Measurements from ENCODE around the gene ABRAXAS1. TPM values are rescaled to one million over a fixed set of nuclear protein-coding genes. Genes with fewer than 3 reads are reported as not detected.
A peak's percentile ranks its signal among the peaks of the same experiment; 100 is the strongest.

ABRAXAS1 gene
- total RNA-seq, 2 experiments from 2014 or later = 17.3 to 18.7 TPM

DNA sequence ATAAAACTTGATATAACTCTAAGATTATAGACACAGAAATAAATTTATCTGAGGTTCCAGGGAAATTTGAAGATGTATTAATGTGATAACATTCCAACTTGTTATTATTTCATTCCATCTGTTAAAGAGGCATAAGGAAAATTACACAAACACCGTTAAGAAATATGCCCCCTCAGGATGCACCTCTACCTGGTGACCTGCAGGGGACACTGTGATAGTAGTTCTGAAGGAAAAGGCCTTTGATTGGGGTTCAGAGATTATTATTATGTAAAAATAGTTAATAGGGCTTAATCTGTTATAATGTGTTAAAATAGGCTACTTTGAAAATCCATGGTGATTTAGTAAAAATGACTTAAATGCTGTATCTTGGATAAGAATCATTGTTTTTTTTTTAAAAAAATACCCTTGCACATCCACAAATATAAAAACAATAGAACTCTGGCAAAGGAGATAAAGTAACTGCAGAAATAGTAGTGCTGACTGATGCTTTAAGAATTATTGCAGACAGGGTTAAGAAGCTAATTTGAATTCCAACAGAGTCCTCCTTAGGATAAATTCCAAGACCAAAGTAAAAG lies 6.1 kb upstream of the ABRAXAS1 start:
- ChIA-PET POLR2A (interaction anchor here (0.5 kb wide), 1 partner anchor 207 kb away, joined by 3 read pairs; the partner anchor contains the start of gene COQ2), CTCF (interaction anchor here (0.7 to 1.0 kb wide), 2 partner anchors 66 to 138 kb away, joined by 3 read pairs; no protein-coding TSS in a partner anchor)
- Mint-ChIP-seq H3K9me3 (no peaks in the 10 kb centered on the region), H3K36me3 (ENCODE audit: low read depth) (no peaks in the 10 kb centered on the region), H3K27me3 (peaks cover 2% of the 10 kb centered on the region), H3K4me1 (peaks cover 12% of the 10 kb centered on the region), H3K27ac (no peak overlapping the region), H3K4me3 (no peak overlapping the region)
- peak; percentile 33 for DNase-seq

DNA sequence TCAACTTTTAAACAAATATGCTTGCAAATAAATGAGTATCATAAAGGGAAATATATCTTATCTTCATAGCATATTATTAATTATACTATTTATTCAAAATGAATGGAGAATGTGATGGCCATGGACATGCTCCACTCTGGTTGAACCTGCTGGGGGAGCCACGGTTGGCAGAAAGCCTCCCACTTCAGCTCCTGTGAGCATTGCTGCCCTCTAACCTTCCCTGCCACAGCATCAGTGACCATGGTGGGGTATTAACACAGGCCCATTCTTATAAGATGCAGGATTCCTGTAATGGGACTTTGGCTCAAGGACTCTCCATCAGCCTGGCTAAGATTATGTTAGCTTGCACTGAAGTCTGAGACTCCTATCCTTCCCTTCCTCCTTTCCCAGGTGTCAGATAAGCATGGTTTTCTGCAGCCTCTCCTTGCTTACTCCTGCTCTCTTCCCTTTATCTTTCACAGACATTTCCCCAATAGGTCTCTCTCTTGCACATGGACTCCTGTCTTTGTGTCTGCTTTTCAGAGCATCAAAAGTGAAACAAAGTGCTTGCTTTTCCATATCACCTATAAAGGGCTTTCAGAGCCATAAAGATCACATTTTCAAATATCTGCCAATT lies 4.9 kb upstream of the ABRAXAS1 start:
- Mint-ChIP-seq H3K36me3 (ENCODE audit: low read depth) (no peaks in the 10 kb centered on the region), H3K4me3 (no peak overlapping the region), H3K4me1 (peaks cover 16% of the 10 kb centered on the region), H3K9me3 (no peaks in the 10 kb centered on the region), H3K27me3 (peaks cover 2% of the 10 kb centered on the region), H3K27ac (no peak overlapping the region)
- ChIA-PET CTCF (interaction anchor here (1.1 kb wide), 1 partner anchor 11 kb away, joined by 4 read pairs; no protein-coding TSS in a partner anchor), POLR2A (no interaction called here)
- DNase-seq = no peak

DNA sequence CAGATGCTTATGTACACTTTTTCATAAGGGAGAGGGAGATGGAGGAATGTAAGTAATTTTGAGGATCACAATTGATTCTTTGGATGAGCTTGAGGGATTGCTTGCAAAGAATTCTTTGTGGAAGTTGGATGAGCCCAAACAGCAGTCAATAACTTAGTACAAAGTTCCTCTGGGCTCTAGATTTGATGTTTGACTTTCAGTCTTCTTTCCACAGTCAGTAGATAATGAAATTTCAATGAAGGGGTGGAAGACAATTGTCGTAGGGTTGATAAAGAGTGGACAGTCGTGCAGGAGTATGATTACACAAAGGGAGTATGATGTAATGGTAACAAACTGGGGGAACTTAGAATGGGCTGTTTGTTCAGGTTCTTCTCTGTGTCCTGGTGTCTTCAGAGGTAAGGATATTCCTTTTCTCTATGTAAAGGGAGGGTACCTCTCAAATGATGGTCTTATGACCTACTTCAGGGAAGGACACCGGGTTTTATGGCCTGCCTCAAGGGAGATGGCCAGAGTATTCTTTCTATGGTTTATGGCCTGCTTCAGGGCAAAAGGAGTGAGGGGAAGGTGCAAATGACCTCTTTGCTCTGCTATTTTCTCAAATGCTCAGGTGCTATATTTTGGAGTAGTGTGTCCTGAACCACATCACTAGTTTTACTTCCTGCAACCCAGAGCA lies 1.7 kb upstream of the ABRAXAS1 start:
- no peak overlapping the region for H3K27ac Mint-ChIP-seq
- CTCF ChIA-PET = interaction anchor here (0.6 to 1.6 kb wide), 2 partner anchors 14 to 18 kb away, joined by 3 to 4 read pairs; no protein-coding TSS in a partner anchor
- POLR2A ChIA-PET = no interaction called here
- H3K27me3 Mint-ChIP-seq = peaks cover 2% of the 10 kb centered on the region
- no peak overlapping the region for H3K4me3 Mint-ChIP-seq
- H3K36me3 Mint-ChIP-seq (ENCODE audit: low read depth) = no peaks in the 10 kb centered on the region
- DNase-seq = no peak
- peaks cover 30% of the 10 kb centered on the region for H3K4me1 Mint-ChIP-seq
- no peaks in the 10 kb centered on the region for H3K9me3 Mint-ChIP-seq

DNA sequence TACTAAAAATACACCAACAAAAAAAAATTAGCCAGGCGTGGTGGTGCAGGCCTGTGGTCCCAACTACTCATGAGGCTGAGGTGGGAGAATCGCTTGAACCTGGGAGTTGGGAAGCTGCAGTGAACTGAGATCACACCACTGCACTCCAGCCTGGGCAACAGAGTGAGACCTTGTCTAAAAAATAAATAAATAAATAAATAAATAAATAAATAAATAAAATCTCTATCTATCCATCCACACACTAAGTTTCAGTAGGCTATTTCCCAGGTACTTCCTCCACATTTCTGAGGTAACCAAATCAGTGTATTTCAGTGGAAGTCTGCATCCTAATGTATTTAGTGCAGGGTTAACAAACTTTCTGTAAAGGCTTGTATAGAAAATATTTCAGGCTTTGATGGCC lies 10.9 kb downstream of the ABRAXAS1 start:
- H3K36me3 Mint-ChIP-seq (ENCODE audit: low read depth) = peaks cover 15% of the 10 kb centered on the region
- no peaks in the 10 kb centered on the region for H3K27me3 Mint-ChIP-seq
- DNase-seq = no peak
- H3K4me1 Mint-ChIP-seq = peaks cover 4% of the 10 kb centered on the region
- CTCF ChIA-PET = interaction anchor here (0.7 kb wide), 1 partner anchor 319 kb away, joined by 3 read pairs; no protein-coding TSS in a partner anchor
- POLR2A ChIA-PET = no interaction called here
- H3K4me3 Mint-ChIP-seq = no peak overlapping the region
- no peak overlapping the region for H3K27ac Mint-ChIP-seq
- H3K9me3 Mint-ChIP-seq = no peaks in the 10 kb centered on the region

DNA sequence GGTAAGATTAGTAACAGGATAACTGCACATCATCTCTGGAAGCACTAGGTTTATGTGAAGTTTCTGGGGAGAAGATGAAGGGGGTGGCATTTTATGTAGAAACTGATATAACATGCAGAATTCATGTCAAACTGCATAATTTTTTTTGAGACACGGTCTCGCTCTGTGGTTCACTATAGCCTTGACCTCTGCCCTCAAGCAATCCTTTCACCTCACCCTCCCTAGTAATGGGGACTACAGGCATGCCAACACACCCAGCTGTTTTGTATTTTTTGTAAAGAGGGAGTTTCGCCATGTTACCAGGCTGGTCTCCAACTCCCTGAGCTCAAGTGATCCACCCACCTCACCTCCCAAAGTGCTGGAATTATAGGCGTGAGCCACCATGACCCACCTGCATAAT lies 11.5 kb downstream of the ABRAXAS1 start:
- Mint-ChIP-seq H3K9me3 (no peaks in the 10 kb centered on the region), H3K4me3 (no peak overlapping the region), H3K36me3 (ENCODE audit: low read depth) (peaks cover 16% of the 10 kb centered on the region), H3K4me1 (peaks cover 4% of the 10 kb centered on the region), H3K27ac (no peak overlapping the region), H3K27me3 (no peaks in the 10 kb centered on the region)
- CTCF ChIA-PET = no interaction called here
- no peak for DNase-seq
- POLR2A ChIA-PET = no interaction called here

DNA sequence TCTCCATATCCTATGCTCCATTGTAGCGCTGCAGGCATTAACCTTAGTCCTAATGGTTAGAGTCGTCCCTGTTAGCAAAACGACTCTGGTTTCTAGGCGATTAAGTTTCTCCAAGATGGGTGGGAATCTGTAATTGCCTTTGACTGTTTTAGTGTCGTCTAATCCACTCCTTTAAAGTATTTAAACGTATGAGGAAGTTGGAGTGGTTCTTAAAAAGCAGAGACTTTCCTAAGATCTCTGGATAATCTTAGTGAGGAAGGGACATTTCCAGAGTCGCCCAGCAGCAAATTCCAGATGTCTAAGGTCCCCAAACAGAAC lies 28.8 kb downstream of the ABRAXAS1 start:
- Mint-ChIP-seq H3K9me3 (no peaks in the 10 kb centered on the region), H3K27ac (peak overlapping the region; percentile 100), H3K4me3 (peak overlapping the region; percentile 100), H3K27me3 (no peaks in the 10 kb centered on the region), H3K4me1 (peaks cover 44% of the 10 kb centered on the region), H3K36me3 (ENCODE audit: low read depth) (peaks cover 51% of the 10 kb centered on the region)
- DNase-seq = no peak
- CTCF ChIA-PET = no interaction called here
- POLR2A ChIA-PET = no interaction called here

DNA sequence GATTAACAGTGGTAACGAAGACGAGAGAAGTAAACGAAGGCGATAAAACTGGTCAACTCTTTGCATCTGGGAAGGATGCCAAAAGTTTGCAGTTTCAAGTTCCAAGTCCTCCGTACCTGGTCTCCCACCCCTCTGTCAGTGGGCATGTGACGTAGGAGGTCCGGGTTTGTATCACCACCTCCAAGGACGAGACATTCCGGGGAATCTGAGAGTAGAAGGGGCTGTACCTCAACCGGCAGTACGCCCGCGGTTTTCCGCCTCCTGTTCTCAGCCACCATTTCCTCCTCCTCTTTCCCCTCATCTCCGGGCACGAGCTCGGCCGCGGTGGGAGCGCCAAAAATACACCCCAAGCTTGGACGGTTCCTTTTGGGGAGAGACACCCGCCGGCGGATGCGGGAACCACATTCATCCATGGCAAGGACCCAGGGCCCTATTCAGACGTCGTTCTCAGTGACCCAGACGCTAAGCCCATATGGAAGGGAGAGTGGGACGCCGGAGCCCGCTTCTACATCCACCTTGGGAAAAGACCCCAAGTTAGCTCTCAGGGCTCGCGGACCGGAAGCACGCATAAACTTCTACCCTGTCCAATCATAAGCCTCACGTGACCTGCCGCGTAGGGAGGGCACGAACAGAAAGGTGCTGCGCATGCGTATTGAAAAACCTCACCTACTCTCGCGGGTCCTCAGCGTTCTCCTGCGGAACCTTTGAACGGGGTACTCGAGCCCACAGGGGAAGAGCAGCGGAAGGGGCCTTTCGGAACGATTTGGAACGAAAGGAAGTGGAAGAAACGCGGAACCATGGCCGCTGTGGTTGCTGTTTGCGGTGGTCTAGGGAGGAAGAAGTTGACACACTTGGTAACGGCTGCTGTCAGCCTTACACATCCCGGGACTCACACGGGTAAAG lies 29.4 kb downstream of the ABRAXAS1 start, which contains the start of the genes HELQ and MRPS18C:
Gene HELQ, minus strand, starts transcription at position 543 of the 903 bp plus-strand sequence. Its CDS starts 130 bp downstream, at position 413.
Gene MRPS18C, plus strand, starts transcription at position 778 of the 903 bp plus-strand sequence. Its CDS starts 20 bp downstream, at position 798.
- H3K4me1 Mint-ChIP-seq = peaks cover 44% of the 10 kb centered on the region
- CTCF ChIA-PET = interaction anchor here (0.5 to 1.2 kb wide), 4 partner anchors 10 to 118 kb away, joined by 3 to 6 read pairs (median 3); no protein-coding TSS in a partner anchor

DNA sequence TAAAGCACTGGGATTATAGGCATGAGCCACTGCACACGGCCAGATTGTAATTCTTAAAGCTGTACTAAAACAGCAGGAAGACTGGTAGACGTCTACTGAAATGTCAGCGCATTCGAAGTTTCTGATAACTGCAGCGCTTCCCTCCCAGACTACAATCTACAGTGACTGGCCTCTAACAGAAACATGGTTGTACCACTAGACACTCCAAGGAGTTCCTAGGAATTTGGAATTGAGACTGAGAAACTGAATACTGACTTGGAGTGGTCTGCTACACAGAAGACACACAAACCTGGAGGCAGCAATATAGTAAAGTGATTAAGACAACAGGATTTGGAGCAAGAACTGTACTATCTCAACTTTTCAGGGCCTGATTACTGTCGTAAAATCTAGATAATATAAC lies 30.2 kb downstream of the ABRAXAS1 start:
- Mint-ChIP-seq H3K27me3 (no peaks in the 10 kb centered on the region), H3K36me3 (ENCODE audit: low read depth) (peaks cover 53% of the 10 kb centered on the region), H3K27ac (peak overlapping the region; percentile 100), H3K4me1 (peaks cover 42% of the 10 kb centered on the region), H3K4me3 (peak overlapping the region; percentile 100), H3K9me3 (no peaks in the 10 kb centered on the region)
- no peak for DNase-seq
- CTCF ChIA-PET = interaction anchor here (0.8 to 1.5 kb wide), 5 partner anchors 9 to 185 kb away, joined by 3 read pairs; no protein-coding TSS in a partner anchor
- POLR2A ChIA-PET = no interaction called here

More for the DNA sequence above, 29.4 kb downstream of the ABRAXAS1 start, which contains the start of the genes HELQ and MRPS18C:
- Mint-ChIP-seq H3K27ac (peak within 1 kb of the TSS; percentile 100), H3K4me3 (peak within 1 kb of the TSS; percentile 100), H3K9me3 (no peaks in the 10 kb centered on the region), H3K27me3 (no peaks in the 10 kb centered on the region), H3K36me3 (ENCODE audit: low read depth) (peaks cover 53% of the 10 kb centered on the region)
- DNase-seq = peak; percentile 99
- POLR2A ChIA-PET = interaction anchor here (0.7 kb wide), 1 partner anchor 172 kb away, joined by 3 read pairs; the partner anchor contains the start of gene COQ2

DNA sequence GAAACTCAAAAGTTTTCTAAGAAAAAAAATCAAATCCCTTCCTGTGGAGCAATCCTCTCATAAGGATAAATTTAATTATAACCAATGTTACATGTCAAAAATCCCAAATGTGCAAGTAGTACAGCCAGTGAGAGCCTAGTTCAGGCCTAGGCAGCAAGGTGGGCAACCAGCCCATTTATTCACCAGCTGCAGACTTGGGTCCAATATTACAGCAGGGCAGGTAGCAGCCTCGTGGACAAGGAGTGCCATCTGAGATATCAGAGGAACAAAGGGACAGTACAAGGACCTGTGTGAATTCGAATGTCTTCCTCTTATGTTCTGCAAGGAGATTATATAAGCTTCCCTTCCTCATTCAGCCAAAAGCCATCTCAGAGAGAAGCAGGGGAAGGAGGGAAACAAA lies 35.9 kb downstream of the ABRAXAS1 start:
- H3K9me3 Mint-ChIP-seq = no peaks in the 10 kb centered on the region
- H3K36me3 Mint-ChIP-seq (ENCODE audit: low read depth) = peaks cover 38% of the 10 kb centered on the region
- CTCF ChIA-PET = no interaction called here

DNA sequence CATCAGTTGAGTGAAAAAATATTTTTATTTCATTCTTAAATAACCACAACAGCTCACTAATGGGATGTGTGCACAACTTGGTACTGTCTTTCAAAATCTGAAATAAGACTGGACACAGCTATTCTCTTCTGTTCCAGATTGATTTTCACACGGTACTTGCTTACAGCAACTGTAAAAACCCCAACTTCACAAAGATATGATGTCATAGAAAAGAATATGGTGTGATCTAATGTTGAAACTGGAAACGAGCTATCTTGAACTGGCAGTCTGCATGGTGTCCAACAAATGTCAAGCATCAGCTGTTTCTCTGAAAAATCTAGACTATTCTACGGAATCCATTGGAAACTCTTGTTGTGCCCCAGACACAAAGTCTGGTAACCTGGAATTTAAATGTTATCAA lies 44.0 kb downstream of the ABRAXAS1 start:
- Mint-ChIP-seq H3K4me3 (no peak overlapping the region), H3K36me3 (ENCODE audit: low read depth) (peaks cover 38% of the 10 kb centered on the region), H3K27me3 (no peaks in the 10 kb centered on the region), H3K4me1 (no peaks in the 10 kb centered on the region), H3K27ac (no peak overlapping the region), H3K9me3 (no peaks in the 10 kb centered on the region)
- CTCF ChIA-PET = no interaction called here
- DNase-seq = no peak
- POLR2A ChIA-PET = no interaction called here

More for the DNA sequence above, 35.9 kb downstream of the ABRAXAS1 start:
- H3K27me3 Mint-ChIP-seq = no peaks in the 10 kb centered on the region
- peaks cover 13% of the 10 kb centered on the region for H3K4me1 Mint-ChIP-seq
- DNase-seq = no peak
- POLR2A ChIA-PET = no interaction called here
- H3K4me3 Mint-ChIP-seq = no peak overlapping the region
- no peak overlapping the region for H3K27ac Mint-ChIP-seq

DNA sequence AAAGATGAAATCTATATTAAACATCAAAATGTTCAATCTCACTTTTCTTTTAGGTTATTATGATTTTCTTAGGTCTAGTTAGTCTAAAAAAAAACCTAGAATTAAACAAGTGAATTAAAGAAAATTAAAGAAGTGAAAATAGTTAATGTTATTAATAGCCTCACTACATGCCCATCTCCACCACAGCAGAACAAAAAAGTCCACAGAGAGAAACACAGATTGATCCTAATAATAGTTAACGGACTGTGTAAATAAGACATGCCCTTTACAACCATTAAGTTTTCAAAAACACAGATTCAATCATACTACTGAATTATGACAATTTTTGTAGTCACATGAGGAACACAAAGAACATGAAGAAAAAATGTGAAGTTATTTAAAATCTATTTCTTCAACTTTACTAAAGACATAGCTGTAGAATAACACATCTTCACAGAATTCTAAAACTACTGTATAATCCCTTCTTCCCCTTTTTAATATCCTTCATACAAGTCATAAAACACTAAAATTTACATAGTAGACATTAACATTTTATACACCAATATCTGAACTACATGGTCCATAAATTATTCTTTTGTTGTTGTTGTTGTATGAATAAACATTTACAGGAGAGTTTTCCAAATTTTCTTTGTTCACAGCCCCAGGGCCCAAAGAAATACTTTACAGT lies 44.6 kb downstream of the ABRAXAS1 start:
- no peak for DNase-seq
- H3K27me3 Mint-ChIP-seq = no peaks in the 10 kb centered on the region
- ChIA-PET CTCF (no interaction called here), POLR2A (no interaction called here)
- H3K27ac Mint-ChIP-seq = no peak overlapping the region
- no peaks in the 10 kb centered on the region for H3K4me1 Mint-ChIP-seq
- no peaks in the 10 kb centered on the region for H3K9me3 Mint-ChIP-seq
- H3K36me3 Mint-ChIP-seq (ENCODE audit: low read depth) = peaks cover 39% of the 10 kb centered on the region
- no peak overlapping the region for H3K4me3 Mint-ChIP-seq

DNA sequence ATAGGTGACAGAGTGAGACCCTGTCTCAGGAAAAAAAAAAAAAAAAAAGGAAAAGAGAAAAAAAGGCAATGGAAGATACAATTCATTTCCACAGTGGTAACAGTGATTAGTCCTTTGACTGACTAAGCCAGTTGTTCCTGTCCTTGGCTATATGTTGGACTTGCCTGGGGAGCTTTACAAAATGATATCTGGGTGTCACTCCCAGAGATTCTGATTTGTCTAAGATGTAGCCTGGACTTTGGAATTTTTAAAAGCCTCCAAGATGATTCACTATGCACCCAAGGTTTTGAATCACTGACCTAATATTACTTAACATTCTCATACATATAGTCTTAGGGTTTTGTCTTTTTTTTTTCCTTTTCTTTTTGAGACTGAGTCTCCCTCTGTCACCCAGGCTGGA lies 46.2 kb downstream of the ABRAXAS1 start:
- Mint-ChIP-seq H3K27me3 (no peaks in the 10 kb centered on the region), H3K4me1 (no peaks in the 10 kb centered on the region), H3K4me3 (no peak overlapping the region), H3K36me3 (ENCODE audit: low read depth) (peaks cover 34% of the 10 kb centered on the region), H3K9me3 (no peaks in the 10 kb centered on the region), H3K27ac (no peak overlapping the region)
- no peak for DNase-seq
- ChIA-PET CTCF (interaction anchor here (0.5 to 0.9 kb wide), 3 partner anchors 17 to 1663 kb away, joined by 3 to 6 read pairs (median 4); partner anchors contain the start of gene HELQ), POLR2A (no interaction called here)
